Muscle of leg (tissue), 11 donors: ENCODE results near the gene LRRC32. TPM values are rescaled to one million over a fixed set of nuclear protein-coding genes. Genes with fewer than 3 reads are reported as not detected.

Source experiments
- DNase-seq: peaks from one replicate; pipeline ENCODE4 v3.0.0; 2013
- H3K27ac ChIP-seq: one replicate; pipeline ENCODE4 v1.5.1; 2013; ENCODE audit warnings: mild to moderate bottlenecking, low read length, control low read depth
- H3K27me3 ChIP-seq: one replicate; pipeline ENCODE4 v1.6.1; 2013; ENCODE audit warnings: low read length; ENCODE audit not compliant: control insufficient read depth, insufficient read depth
- H3K36me3 ChIP-seq: one replicate; pipeline ENCODE4 v1.6.1; 2013; ENCODE audit warnings: low read length; ENCODE audit not compliant: control insufficient read depth, insufficient read depth
- H3K4me1 ChIP-seq: one replicate; pipeline ENCODE4 v1.6.1; 2013; ENCODE audit warnings: low read length; ENCODE audit not compliant: control insufficient read depth, insufficient read depth
- H3K4me3 ChIP-seq: one replicate; pipeline ENCODE4 v1.5.1; 2013; ENCODE audit warnings: low read length, control low read depth
- H3K9me3 ChIP-seq: replicated peaks from 2 replicates; pipeline ENCODE4 v1.6.1; 2013; ENCODE audit warnings: low read depth, low read length; ENCODE audit not compliant: control insufficient read depth
- WGBS: methylation state at CpG from one replicate; pipeline ENCODE4 v1.1.5; 2013; ENCODE audit warnings: missing lambda C conversion rate; ENCODE audit not compliant: insufficient coverage; 5-methylcytosine and 5-hydroxymethylcytosine counted together
- polyA plus RNA-seq, 8 donors: library from polyadenylated mRNA; unstranded; fragments of 120-200 nt; gene quantifications; one replicate each; pipeline versions ENCODE4 v1.2.1 to v1.2.3, GENCODE V29; 2013; ENCODE audit warnings: inconsistent platforms in 1 of 8, low replicate concordance in 1 of 8; ENCODE audit not compliant: insufficient read length in 8 of 8, insufficient read depth in 1 of 8
- total RNA-seq: library from RNA; stranded (reverse); fragments of 120-200 nt; gene quantifications from one replicate; pipeline ENCODE4 v1.2.4, GENCODE V29; 2013

Gene LRRC32
- total and polyA plus RNA-seq, 9 donors, result 21.8 to 37.5 (median 31.8) TPM

DNA sequence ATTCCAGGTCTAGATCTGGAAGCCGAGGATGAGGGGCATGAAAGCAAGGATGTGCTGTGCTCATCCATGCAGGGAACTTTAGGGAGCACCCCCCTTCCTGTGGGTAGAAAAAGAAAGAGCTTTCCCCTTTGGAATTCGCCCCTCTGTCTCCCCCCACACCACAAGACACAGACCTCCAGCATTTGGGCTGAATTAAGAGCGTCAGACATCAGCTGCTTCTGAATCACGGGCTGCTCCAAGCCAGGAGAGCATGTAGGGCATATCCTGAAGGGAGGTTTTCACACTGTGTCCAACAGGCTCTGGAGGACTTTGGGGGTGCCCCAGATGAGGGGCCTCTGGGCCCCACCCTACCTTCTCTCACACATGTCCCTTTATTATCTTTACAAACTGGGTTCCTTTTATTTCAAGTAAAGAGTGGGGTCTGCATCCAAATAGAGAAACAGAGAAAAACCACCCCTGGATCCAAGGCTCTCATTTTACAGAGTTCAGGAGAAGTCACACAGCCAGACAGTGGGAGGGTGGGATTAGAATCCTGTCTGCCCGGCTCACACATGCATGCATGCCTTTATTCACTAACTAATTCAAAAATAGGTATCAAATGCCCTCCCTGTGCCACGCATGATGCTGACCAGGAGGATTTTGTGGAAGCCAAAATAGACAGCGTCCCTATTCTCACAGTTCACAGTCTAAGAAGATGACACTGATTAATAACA lies 52.8 kb downstream of the LRRC32 start:
- Histone ChIP-seq H3K27ac (no peak overlapping the region), H3K27me3 (no peaks in the 10 kb centered on the region), H3K36me3 (no peaks in the 10 kb centered on the region), H3K4me3 (no peak overlapping the region), H3K4me1 (peaks cover 46% of the 10 kb centered on the region), H3K9me3 (peaks cover 5% of the 10 kb centered on the region)
- 70% methylated on average over 2 of the region's 7 CpGs for WGBS
- DNase-seq, result no peak

DNA sequence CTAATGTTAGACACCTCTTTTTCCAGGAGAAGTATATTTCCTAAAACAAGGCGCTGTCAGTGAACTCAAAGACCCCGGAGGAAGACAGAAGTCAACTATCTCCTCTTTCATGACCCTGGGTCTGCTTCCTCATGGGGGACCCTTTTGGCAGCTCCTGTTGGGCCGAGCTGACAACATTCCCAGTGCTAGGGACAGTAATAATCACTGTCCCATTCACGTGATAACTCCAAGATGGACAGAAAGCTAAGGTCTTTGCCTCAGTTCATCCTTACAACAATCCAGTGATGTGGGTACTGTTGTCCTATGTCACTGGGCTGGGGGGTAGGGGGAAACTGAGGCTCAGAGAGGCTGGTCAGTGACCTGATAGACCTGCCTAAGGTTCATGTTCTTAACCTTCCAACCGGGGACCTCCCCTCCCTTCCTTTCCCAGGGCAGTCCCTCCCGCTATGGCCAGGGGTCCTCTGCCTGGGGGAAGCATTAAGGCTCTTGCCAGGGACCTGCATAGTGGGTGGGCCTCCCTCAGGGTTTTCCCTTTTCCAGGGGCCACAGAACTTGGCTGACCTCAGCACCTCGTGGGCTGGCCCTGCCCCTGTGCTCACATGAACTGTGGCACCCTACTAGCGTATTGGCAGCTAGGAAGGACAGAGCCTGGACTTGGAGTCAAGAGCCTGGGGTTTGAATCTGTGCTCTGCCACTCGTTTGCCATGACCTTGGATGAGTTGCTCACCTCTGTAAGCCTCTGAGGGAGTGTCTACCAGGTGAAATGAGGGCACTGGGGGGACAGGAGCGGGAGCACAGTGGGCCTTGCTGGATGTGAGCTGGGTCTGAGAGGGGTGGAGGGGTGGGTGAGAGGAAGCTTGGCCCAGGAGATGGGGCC lies 53.6 kb downstream of the LRRC32 start:
- DNase-seq, result no peak
- 80% methylated on average over 9 of the region's 10 CpGs for WGBS
- no peaks in the 10 kb centered on the region for H3K36me3 ChIP-seq
- H3K27ac ChIP-seq, result no peak overlapping the region
- H3K9me3 ChIP-seq, result peaks cover 5% of the 10 kb centered on the region
- peaks cover 38% of the 10 kb centered on the region for H3K4me1 ChIP-seq
- no peaks in the 10 kb centered on the region for H3K27me3 ChIP-seq
- no peak overlapping the region for H3K4me3 ChIP-seq

DNA sequence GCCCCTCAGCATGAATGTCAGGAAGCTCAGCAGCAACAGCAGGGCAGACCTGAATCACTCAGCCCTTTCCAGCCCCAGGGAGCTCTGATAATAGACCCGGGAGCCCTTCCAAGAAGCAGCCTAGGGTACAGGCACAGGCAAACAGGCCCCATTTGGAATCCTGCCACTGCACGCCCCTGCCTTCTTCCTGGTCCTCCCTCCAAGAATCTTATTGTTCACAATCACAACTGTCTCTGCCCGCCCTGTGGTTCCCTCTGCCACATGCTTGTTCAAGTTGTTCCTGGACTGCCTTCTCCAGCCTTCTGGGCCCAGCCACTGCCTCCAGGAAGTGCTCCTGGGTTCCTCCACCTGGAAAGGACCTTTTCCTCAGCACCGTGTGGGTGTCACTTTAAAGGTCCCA lies 54.6 kb downstream of the LRRC32 start:
- 64% methylated on average over 4 of the region's 4 CpGs for WGBS
- H3K36me3 ChIP-seq, result no peaks in the 10 kb centered on the region
- peak overlapping the region; percentile 67 for H3K27ac ChIP-seq
- DNase-seq, result peak; percentile 48
- H3K27me3 ChIP-seq, result no peaks in the 10 kb centered on the region
- peaks cover 5% of the 10 kb centered on the region for H3K9me3 ChIP-seq
- no peak overlapping the region for H3K4me3 ChIP-seq
- peaks cover 46% of the 10 kb centered on the region for H3K4me1 ChIP-seq

DNA sequence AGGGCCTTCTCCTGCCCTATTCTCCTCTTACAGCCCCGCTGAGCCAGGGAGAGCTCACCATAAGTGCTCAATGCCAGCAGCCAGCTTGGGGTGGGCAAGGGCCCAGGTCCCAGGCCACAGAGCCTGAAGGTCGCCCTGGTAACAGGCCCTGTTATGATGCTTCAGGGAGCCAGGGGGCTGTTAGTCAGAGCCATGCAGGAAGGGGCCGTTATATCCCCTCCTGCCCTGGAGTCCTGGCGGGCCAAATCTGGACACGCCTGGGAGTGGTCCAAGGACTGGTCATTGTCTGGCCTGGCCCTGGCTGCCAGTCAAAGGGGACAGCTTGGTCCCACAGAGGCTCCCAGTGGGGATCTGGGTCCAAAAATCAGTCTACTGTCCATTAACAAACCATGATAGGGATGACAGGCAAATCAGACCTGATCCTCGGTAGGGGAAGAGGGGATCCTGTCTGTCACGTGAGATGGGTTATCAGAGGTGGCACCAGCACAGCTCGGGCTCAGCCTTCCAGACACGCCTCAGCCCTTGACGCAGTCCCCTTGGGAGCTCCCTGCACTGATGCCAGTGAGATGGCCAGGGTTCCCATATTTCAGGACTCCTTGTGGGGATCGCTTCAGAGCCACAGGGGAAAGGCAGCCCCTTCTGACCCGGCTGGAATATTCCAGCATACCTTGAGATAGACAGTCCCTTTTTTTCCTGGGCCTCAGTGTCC lies 55.9 kb downstream of the LRRC32 start:
- no peak for DNase-seq
- H3K27ac ChIP-seq, result peak overlapping the region; percentile 42
- H3K4me1 ChIP-seq, result peaks cover 59% of the 10 kb centered on the region
- peaks cover 5% of the 10 kb centered on the region for H3K9me3 ChIP-seq
- WGBS, result 70% methylated on average over 9 of the region's 12 CpGs
- H3K27me3 ChIP-seq, result no peaks in the 10 kb centered on the region
- H3K4me3 ChIP-seq, result no peak overlapping the region
- H3K36me3 ChIP-seq, result no peaks in the 10 kb centered on the region

DNA sequence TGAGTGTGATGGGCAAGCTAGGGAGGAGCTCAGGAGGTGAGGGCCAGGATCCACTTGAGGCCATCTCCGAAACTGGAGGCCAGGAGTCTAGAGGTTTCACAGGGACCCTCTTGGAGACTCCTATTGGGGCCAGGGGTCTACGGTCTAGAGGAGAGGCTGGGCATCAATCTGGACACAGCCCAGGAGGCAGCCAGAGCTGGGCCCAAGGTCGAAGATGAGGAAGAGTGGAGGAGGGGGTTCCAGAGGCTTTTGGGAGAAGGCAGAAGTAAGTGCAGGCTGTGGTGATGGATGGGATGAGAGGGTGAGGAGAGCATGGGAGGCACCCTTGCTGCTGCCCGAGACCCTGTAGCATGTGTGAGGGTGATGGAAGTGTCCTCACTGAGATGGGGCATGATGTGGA lies 56.6 kb downstream of the LRRC32 start:
- 89% methylated on average over 4 of the region's 4 CpGs for WGBS
- no peak for DNase-seq

DNA sequence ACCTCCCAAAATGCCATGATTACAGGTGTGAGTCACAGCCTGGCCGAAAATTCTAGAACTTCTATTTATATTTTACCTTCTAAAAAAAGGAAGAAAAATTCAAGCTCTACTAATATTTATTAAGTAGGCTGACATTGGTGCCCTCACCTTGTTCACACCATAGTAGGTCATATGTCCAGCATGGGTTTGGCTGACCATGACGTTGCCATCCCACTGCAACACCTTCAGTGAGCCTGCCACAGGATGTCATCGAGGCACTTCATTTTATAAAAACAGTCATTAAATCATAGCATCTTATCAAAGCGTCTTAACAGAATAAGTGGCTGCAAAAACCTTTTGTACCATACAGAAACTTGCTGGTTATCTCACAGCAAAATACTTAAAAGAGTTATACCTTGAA lies 58.3 kb downstream of the LRRC32 start:
- H3K9me3 ChIP-seq, result no peaks in the 10 kb centered on the region
- H3K36me3 ChIP-seq, result no peaks in the 10 kb centered on the region
- peaks cover 53% of the 10 kb centered on the region for H3K4me1 ChIP-seq
- H3K27ac ChIP-seq, result no peak overlapping the region
- WGBS, result 76% methylated on average over 3 of the region's 4 CpGs
- no peak overlapping the region for H3K4me3 ChIP-seq
- H3K27me3 ChIP-seq, result no peaks in the 10 kb centered on the region
- no peak for DNase-seq

More for the DNA sequence above, 56.6 kb downstream of the LRRC32 start:
- no peak overlapping the region for H3K27ac ChIP-seq
- peaks cover 5% of the 10 kb centered on the region for H3K9me3 ChIP-seq
- no peak overlapping the region for H3K4me3 ChIP-seq
- no peaks in the 10 kb centered on the region for H3K36me3 ChIP-seq
- no peaks in the 10 kb centered on the region for H3K27me3 ChIP-seq
- H3K4me1 ChIP-seq, result peaks cover 61% of the 10 kb centered on the region

DNA sequence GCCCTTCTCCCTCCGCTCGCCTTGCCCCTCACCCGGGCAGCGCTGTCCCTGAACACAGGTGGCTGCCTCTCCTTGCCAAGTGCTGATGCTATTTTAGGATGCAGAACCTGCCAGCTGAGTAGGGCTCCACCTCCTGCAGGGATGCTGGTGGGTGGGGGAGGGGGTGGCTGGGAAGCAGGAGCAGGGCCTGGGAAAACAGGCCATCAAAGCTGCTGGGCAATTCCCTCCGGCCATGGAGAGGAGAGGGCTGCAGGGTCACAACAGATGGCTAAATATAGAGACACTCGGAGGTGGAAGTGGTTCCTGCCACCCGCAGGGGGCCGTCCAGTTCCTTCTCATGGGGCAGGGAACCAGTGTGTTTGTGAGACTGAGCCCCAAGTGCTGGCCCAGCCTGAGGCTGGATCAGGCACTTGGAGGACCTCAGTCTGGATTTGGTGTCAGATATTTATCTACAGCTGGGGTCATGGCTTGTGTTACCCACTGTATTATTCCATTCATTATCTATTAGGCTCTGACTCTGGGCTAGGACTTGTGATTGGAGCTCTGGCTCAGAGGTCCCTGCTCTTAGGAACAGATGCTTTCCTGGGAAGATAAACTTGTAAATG lies 59.6 kb downstream of the LRRC32 start:
- Histone ChIP-seq H3K9me3 (no peaks in the 10 kb centered on the region), H3K4me3 (no peak overlapping the region), H3K36me3 (no peaks in the 10 kb centered on the region), H3K4me1 (peaks cover 46% of the 10 kb centered on the region), H3K27me3 (no peaks in the 10 kb centered on the region), H3K27ac (peak overlapping the region; percentile 51)
- DNase-seq, result peak; percentile 52
- 23% methylated on average over 4 of the region's 8 CpGs for WGBS

DNA sequence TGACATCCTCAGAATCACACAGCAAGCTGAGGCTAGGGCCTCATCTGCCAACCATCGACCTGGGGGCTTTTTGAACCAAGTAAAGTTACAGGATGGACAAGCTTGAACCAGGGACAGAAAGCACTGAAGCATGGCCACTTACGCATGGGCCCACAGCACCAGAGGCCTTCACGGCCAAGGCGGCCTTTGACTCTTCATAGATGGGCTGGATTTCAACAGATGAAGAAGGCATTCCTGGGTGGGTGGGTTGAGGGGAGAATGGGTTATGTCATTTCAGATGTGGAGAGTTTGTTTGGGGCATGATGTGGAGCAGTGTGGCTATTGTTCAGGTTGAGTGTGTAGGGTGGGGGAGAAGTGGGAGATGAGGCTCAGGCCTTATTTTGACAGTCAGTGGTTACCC lies 60.2 kb downstream of the LRRC32 start:
- Histone ChIP-seq H3K4me3 (no peak overlapping the region), H3K4me1 (peaks cover 45% of the 10 kb centered on the region), H3K36me3 (no peaks in the 10 kb centered on the region), H3K27me3 (no peaks in the 10 kb centered on the region), H3K9me3 (no peaks in the 10 kb centered on the region), H3K27ac (peak overlapping the region; percentile 62)
- DNase-seq, result no peak
- WGBS, result 80% methylated on average over 3 of the region's 4 CpGs

DNA sequence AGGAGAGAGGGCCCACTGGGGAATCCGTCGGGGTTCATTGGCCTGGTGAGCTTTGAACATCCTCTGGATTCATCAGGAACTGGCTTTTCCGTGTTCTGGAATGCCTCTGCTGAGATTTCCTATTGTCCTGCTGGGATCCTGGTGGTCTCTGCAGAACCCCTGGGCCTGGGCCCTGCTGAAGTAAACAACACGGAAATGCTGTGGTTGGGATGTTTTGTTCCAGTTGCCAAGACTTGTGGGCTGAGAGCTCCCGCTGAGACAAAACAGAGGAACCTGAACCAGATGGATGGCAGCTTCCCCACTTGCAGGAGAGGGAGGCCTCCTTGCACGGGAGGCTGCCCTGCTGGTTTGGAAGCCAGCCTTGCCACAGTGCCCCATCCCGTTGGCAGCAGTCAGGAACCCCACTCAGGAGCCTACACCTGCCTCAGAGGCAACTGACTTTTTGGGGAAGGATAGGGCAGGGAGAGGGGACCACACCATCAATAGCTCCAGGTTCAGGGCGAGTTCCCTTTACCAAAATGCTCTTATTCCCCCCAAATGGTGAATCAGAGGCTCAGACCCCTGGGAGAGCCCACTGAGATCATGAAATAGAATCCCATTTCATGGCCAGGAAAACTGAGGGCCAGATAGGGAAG lies 60.7 kb downstream of the LRRC32 start:
- DNase-seq, result peak; percentile 68
- Histone ChIP-seq H3K36me3 (no peaks in the 10 kb centered on the region), H3K4me3 (no peak overlapping the region), H3K9me3 (no peaks in the 10 kb centered on the region), H3K27ac (peak overlapping the region; percentile 62), H3K4me1 (peaks cover 45% of the 10 kb centered on the region), H3K27me3 (no peaks in the 10 kb centered on the region)
- 30% methylated on average over 6 of the region's 8 CpGs for WGBS
